HCT116 (cell line): ENCODE data around the gene CLTC. TPM values are rescaled to one million over a fixed set of nuclear protein-coding genes. Genes with fewer than 3 reads are reported as not detected.
A peak's percentile ranks its signal among the peaks of the same experiment; 100 is the strongest.

Source experiments
- ATAC-seq: fragments of 200-7000 bp; cut with Tn5 transposase; 2 replicates; pipeline ENCODE4 v1.9.1; 2020; ENCODE audit warnings: mild to moderate bottlenecking, moderate library complexity
- BruUV-seq: library from RNA; stranded (reverse); fragments of 400-500 nt; replicated peaks from 2 replicates; lab custom pipeline; 2021; lab: Mats Ljungman, UMichigan
- CTCF ChIA-PET: fragments of 300-600 bp; sonication (Branson Sonifier 250); formaldehyde crosslinking; loops from one replicate; lab custom pipeline; 2021; ENCODE audit warnings: antibody characterized with exemption; lab: Charles Lee
- POLR2A ChIA-PET: fragments of 300-600, 350-600 bp; sonication (Branson Sonifier 250); formaldehyde crosslinking; loops from one replicate; lab custom pipeline; 2021; ENCODE audit warnings: antibody characterized with exemption; lab: Charles Lee
- RAD21 ChIA-PET, 2 experiments: fragments of 300-600 bp; sonication (Branson Sonifier 250); formaldehyde crosslinking; loops; one replicate each; lab custom pipeline; 2023; ENCODE audit warnings: low total read pairs in 2 of 2; ENCODE audit not compliant: uncharacterized antibody in 2 of 2, unreplicated experiment in 2 of 2, low non-redundant PET in 1 of 2; lab: Charles Lee
- DNase-seq: peaks from one replicate; pipeline ENCODE4 v3.0.0-alpha.2; 2010; ENCODE audit warnings: low read depth, low spot score
- H2AFZ ChIP-seq: fragments of 200-600 bp; shearing (Covaris generic), sonication (generic); 2 replicates; pipeline ENCODE4 v1.6.1; 2017; ENCODE audit warnings: low read depth, mixed run types, mixed read lengths, antibody characterized with exemption, low read length; ENCODE audit not compliant: poor library complexity, severe bottlenecking
- H3K27ac ChIP-seq: 2 replicates; pipeline ENCODE4 v1.5.1; 2012; ENCODE audit warnings: low read depth, low read length
- H3K27me3 ChIP-seq: fragments of 200-600 bp; sonication (generic); 2 replicates; pipeline ENCODE4 v1.6.1; 2016; ENCODE audit warnings: mixed run types, low read length, mixed read lengths; ENCODE audit not compliant: insufficient read depth
- H3K36me3 ChIP-seq, 2 experiments: fragments of 200-500 bp in 1 of 2; fragments of 200-600 bp in 1 of 2; sonication (Bioruptor generic) in 1 of 2; sonication (generic) in 1 of 2; 2 replicates each; pipeline versions ENCODE4 v1.5.1 to v1.6.1; 2014 to 2016; ENCODE audit warnings: low read length in 2 of 2, inconsistent platforms in 1 of 2, mixed read lengths in 1 of 2, mixed run types in 1 of 2; ENCODE audit not compliant: insufficient read depth in 2 of 2, control insufficient read depth in 1 of 2
- H3K4me1 ChIP-seq, 2 experiments: fragments of 200-600 bp in 1 of 2; sonication (generic) in 1 of 2; 2 replicates each; pipeline versions ENCODE4 v1.5.1 to v1.6.1; 2012 to 2017; ENCODE audit warnings: low read length in 2 of 2, inconsistent platforms in 1 of 2, mild to moderate bottlenecking in 1 of 2, mixed read lengths in 1 of 2, mixed run types in 1 of 2, moderate library complexity in 1 of 2; ENCODE audit not compliant: insufficient read depth in 2 of 2, control insufficient read depth in 1 of 2
- H3K4me2 ChIP-seq: fragments of 200-600 bp; sonication (generic); 2 replicates; pipeline ENCODE4 v1.6.1; 2017; ENCODE audit warnings: mixed run types, low read length, mixed read lengths
- H3K4me3 ChIP-seq, 2 experiments: fragments of 200-600 bp in 1 of 2; sonication (generic) in 1 of 2; replicated peaks in 1 of 2; 2 replicates each; pipeline ENCODE4 v1.5.1; 2011 to 2016; ENCODE audit warnings: low read length in 2 of 2, control low read depth in 1 of 2, low read depth in 1 of 2, mild to moderate bottlenecking in 1 of 2, mixed read lengths in 1 of 2, mixed run types in 1 of 2
- H3K79me2 ChIP-seq: fragments of 200-600 bp; sonication (generic); 2 replicates; pipeline ENCODE4 v1.6.1; 2017; ENCODE audit warnings: mild to moderate bottlenecking, mixed run types, low read length, moderate library complexity, mixed read lengths; ENCODE audit not compliant: insufficient read depth
- H3K9ac ChIP-seq: fragments of 200-600 bp; sonication (generic); 2 replicates; pipeline ENCODE4 v1.6.1; 2016; ENCODE audit warnings: low read length, mixed read lengths
- H3K9me2 ChIP-seq: fragments of 200-600 bp; sonication (generic), shearing (Covaris generic); 2 replicates; pipeline ENCODE4 v1.6.1; 2017; ENCODE audit warnings: mixed run types, mild to moderate bottlenecking, moderate library complexity; ENCODE audit not compliant: insufficient read depth
- H3K9me3 ChIP-seq, 2 experiments: fragments of 200-500 bp in 1 of 2; fragments of 200-600 bp in 1 of 2; sonication (Bioruptor generic) in 1 of 2; sonication (generic) in 1 of 2; 2 replicates each; pipeline ENCODE4 v1.6.1; 2014 to 2017; ENCODE audit warnings: low read length in 2 of 2, mixed read lengths in 2 of 2, inconsistent platforms in 1 of 2, low read depth in 1 of 2, mild to moderate bottlenecking in 1 of 2, mixed run types in 1 of 2, moderate library complexity in 1 of 2; ENCODE audit not compliant: control insufficient read depth in 1 of 2, insufficient read depth in 1 of 2
- H4K20me1 ChIP-seq: fragments of 200-600 bp; sonication (generic), shearing (Covaris generic); 2 replicates; pipeline ENCODE4 v1.6.1; 2017; ENCODE audit warnings: mixed run types, mild to moderate bottlenecking, moderate library complexity; ENCODE audit not compliant: insufficient read depth
- CBX3 ChIP-seq: IDR thresholded peaks from 2 replicates; pipeline ENCODE4 v1.6.1; 2012; ENCODE audit warnings: low read depth
- CEBPB ChIP-seq: IDR thresholded peaks from 2 replicates; pipeline ENCODE4 v1.6.1; 2012; ENCODE audit warnings: low read depth
- EGR1 ChIP-seq: IDR thresholded peaks from 2 replicates; pipeline ENCODE4 v1.6.1; 2012; ENCODE audit warnings: low read depth
- ELF1 ChIP-seq: IDR thresholded peaks from 2 replicates; pipeline ENCODE4 v1.6.1; 2012; ENCODE audit warnings: low read depth, borderline replicate concordance
- EZH2phosphoT487 ChIP-seq: fragments of 200-600 bp; IDR thresholded peaks from 2 replicates; pipeline ENCODE4 v1.6.1; 2018; ENCODE audit warnings: antibody characterized with exemption, borderline replicate concordance
- JUND ChIP-seq: IDR thresholded peaks from 2 replicates; pipeline ENCODE4 v1.6.1; 2012
- POLR2A ChIP-seq: IDR thresholded peaks from 2 replicates; pipeline ENCODE4 v1.7.0; 2011; ENCODE audit warnings: borderline replicate concordance; ENCODE audit not compliant: insufficient read depth, insufficient read length; ENCODE audit errors: extremely low read depth
- POLR2AphosphoS5 ChIP-seq: IDR thresholded peaks from 2 replicates; pipeline ENCODE4 v1.6.1; 2011; ENCODE audit warnings: mild to moderate bottlenecking, low read depth, low read length, moderate library complexity
- SIN3A ChIP-seq: IDR thresholded peaks from 2 replicates; pipeline ENCODE4 v1.6.1; 2012; ENCODE audit warnings: low read depth
- SP1 ChIP-seq: IDR thresholded peaks from 2 replicates; pipeline ENCODE4 v1.6.1; 2012; ENCODE audit warnings: low read depth
- TCF7L2 ChIP-seq: IDR thresholded peaks from 2 replicates; pipeline ENCODE4 v1.7.0; 2011; ENCODE audit warnings: borderline replicate concordance, inconsistent platforms; ENCODE audit not compliant: insufficient read depth, insufficient read length; ENCODE audit errors: extremely low read depth
- YY1 ChIP-seq: IDR thresholded peaks from 2 replicates; pipeline ENCODE4 v1.6.1; 2011; ENCODE audit warnings: low read length, low read depth, moderate library complexity, mild to moderate bottlenecking; ENCODE audit not compliant: insufficient replicate concordance; ENCODE audit errors: extremely low read depth
- intact Hi-C: fragments of 100-400 bp; cut with micrococcal nuclease; formaldehyde crosslinking; loops from 2 replicates; pipeline ENCODE4 v1.10.0; 2022
- total RNA-seq: library from RNA; stranded (reverse); gene quantifications from one replicate; pipeline ENCODE4 v1.2.1, GENCODE V29; 2021; ENCODE audit not compliant: unreplicated experiment
- TF ChIP-seq, protein P1 (sequence below), 3 experiments: fragments of 200-600 bp in 1 of 3; sonication (generic) in 1 of 3; IDR thresholded peaks in 2 of 3; conservative IDR thresholded peaks in 1 of 3; 2 replicates each; pipeline ENCODE4 v1.5.1; 2012 to 2017; ENCODE audit warnings: low read depth in 2 of 3, low read length in 2 of 3, antibody characterized with exemption in 1 of 3, borderline replicate concordance in 1 of 3, control low read depth in 1 of 3, mild to moderate bottlenecking in 1 of 3, mixed read lengths in 1 of 3, mixed run types in 1 of 3, moderate library complexity in 1 of 3; ENCODE audit not compliant: insufficient read depth in 1 of 3
- TF ChIP-seq, protein P2 (sequence below): IDR thresholded peaks from 2 replicates; pipeline ENCODE4 v1.6.1; 2011; ENCODE audit warnings: mild to moderate bottlenecking, low read length, moderate library complexity; ENCODE audit not compliant: insufficient replicate concordance; ENCODE audit errors: extremely low read depth
- TF ChIP-seq, protein P3 (sequence below): IDR thresholded peaks from 2 replicates; pipeline ENCODE4 v1.6.1; 2012; ENCODE audit warnings: low read depth
- TF ChIP-seq, protein P4 (sequence below): IDR thresholded peaks from 2 replicates; pipeline ENCODE4 v1.6.1; 2012
- TF ChIP-seq, protein P5 (sequence below): IDR thresholded peaks from 2 replicates; pipeline ENCODE4 v1.6.1; 2012

Gene CLTC
- total RNA-seq, 1 experiment from 2014 or later: 351 TPM

DNA sequence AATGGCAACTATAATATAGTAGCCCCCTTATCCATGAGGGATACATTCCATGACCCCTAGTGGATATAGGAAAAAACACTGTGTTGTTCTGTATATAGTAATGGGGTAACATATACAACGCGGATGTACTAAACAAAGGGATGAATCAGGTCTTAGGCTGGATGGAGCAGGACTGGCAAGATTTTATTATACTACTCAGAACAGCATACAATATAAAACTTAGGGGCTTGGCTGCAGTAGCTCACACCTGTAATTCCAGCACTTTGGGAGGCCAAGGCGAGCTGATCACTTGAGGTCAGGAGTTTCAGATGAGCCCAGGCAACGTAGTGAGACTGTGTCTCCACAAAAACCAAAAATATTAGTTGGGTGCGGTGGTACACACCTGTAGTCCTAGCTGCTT lies 114.5 kb downstream of the CLTC start:
- intact Hi-C loops: no loop called here
- Histone ChIP-seq H3K4me2 (no peak overlapping the region), H3K4me1 (peaks cover 4 to 6% of the 10 kb centered on the region in 2 experiments; a peak in 3 of 4 replicates), H3K9me2 (no peaks in the 10 kb centered on the region), H3K36me3 (peaks cover 6 to 12% of the 10 kb centered on the region in 2 experiments; a peak in 2 of 4 replicates), H3K27me3 (no peaks in the 10 kb centered on the region), H4K20me1 (no peaks in the 10 kb centered on the region; the same call in 1 of the 2 replicates), H2AFZ (no peak overlapping the region), H3K27ac (no peak overlapping the region), H3K9ac (no peak overlapping the region), H3K79me2 (peaks cover 42% of the 10 kb centered on the region), H3K9me3 (no peaks in the 10 kb centered on the region), H3K4me3 (no peak overlapping the region)
- no peak for TF ChIP-seq POLR2AphosphoS5
- TF ChIP-seq, protein P1, sequence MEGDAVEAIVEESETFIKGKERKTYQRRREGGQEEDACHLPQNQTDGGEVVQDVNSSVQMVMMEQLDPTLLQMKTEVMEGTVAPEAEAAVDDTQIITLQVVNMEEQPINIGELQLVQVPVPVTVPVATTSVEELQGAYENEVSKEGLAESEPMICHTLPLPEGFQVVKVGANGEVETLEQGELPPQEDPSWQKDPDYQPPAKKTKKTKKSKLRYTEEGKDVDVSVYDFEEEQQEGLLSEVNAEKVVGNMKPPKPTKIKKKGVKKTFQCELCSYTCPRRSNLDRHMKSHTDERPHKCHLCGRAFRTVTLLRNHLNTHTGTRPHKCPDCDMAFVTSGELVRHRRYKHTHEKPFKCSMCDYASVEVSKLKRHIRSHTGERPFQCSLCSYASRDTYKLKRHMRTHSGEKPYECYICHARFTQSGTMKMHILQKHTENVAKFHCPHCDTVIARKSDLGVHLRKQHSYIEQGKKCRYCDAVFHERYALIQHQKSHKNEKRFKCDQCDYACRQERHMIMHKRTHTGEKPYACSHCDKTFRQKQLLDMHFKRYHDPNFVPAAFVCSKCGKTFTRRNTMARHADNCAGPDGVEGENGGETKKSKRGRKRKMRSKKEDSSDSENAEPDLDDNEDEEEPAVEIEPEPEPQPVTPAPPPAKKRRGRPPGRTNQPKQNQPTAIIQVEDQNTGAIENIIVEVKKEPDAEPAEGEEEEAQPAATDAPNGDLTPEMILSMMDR (IDR thresholded peaks at IDR 0.05 in 2 of 3, conservative IDR thresholded peaks at IDR 0.05 in 1 of 3; ENCODE audit: borderline replicate concordance in 1 of 3, insufficient read depth in 1 of 3, low read depth in 2 of 3, low read length in 2 of 3): no peak
- TF ChIP-seq, protein P2, sequence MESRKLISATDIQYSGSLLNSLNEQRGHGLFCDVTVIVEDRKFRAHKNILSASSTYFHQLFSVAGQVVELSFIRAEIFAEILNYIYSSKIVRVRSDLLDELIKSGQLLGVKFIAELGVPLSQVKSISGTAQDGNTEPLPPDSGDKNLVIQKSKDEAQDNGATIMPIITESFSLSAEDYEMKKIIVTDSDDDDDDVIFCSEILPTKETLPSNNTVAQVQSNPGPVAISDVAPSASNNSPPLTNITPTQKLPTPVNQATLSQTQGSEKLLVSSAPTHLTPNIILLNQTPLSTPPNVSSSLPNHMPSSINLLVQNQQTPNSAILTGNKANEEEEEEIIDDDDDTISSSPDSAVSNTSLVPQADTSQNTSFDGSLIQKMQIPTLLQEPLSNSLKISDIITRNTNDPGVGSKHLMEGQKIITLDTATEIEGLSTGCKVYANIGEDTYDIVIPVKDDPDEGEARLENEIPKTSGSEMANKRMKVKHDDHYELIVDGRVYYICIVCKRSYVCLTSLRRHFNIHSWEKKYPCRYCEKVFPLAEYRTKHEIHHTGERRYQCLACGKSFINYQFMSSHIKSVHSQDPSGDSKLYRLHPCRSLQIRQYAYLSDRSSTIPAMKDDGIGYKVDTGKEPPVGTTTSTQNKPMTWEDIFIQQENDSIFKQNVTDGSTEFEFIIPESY: no peak
- TF ChIP-seq, protein P3, sequence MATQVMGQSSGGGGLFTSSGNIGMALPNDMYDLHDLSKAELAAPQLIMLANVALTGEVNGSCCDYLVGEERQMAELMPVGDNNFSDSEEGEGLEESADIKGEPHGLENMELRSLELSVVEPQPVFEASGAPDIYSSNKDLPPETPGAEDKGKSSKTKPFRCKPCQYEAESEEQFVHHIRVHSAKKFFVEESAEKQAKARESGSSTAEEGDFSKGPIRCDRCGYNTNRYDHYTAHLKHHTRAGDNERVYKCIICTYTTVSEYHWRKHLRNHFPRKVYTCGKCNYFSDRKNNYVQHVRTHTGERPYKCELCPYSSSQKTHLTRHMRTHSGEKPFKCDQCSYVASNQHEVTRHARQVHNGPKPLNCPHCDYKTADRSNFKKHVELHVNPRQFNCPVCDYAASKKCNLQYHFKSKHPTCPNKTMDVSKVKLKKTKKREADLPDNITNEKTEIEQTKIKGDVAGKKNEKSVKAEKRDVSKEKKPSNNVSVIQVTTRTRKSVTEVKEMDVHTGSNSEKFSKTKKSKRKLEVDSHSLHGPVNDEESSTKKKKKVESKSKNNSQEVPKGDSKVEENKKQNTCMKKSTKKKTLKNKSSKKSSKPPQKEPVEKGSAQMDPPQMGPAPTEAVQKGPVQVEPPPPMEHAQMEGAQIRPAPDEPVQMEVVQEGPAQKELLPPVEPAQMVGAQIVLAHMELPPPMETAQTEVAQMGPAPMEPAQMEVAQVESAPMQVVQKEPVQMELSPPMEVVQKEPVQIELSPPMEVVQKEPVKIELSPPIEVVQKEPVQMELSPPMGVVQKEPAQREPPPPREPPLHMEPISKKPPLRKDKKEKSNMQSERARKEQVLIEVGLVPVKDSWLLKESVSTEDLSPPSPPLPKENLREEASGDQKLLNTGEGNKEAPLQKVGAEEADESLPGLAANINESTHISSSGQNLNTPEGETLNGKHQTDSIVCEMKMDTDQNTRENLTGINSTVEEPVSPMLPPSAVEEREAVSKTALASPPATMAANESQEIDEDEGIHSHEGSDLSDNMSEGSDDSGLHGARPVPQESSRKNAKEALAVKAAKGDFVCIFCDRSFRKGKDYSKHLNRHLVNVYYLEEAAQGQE: no peak
- TF ChIP-seq POLR2A: no peak
- no peak for TF ChIP-seq EGR1
- no peak for TF ChIP-seq EZH2phosphoT487
- no peak for TF ChIP-seq YY1
- no peak for TF ChIP-seq CEBPB
- no peak for TF ChIP-seq SP1
- TF ChIP-seq JUND: no peak
- no peak for TF ChIP-seq ELF1
- TF ChIP-seq TCF7L2: no peak
- TF ChIP-seq, protein P4, sequence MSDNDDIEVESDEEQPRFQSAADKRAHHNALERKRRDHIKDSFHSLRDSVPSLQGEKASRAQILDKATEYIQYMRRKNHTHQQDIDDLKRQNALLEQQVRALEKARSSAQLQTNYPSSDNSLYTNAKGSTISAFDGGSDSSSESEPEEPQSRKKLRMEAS: no peak
- no peak for TF ChIP-seq CBX3
- TF ChIP-seq, protein P5, sequence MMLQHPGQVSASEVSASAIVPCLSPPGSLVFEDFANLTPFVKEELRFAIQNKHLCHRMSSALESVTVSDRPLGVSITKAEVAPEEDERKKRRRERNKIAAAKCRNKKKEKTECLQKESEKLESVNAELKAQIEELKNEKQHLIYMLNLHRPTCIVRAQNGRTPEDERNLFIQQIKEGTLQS: no peak
- no peak for TF ChIP-seq SIN3A
- CTCF ChIA-PET: interaction anchor here (1.5 to 1.6 kb wide), 2 partner anchors 18 to 46 kb away, joined by 3 read pairs; no protein-coding TSS in a partner anchor
- RAD21 ChIA-PET: no interaction called here
- no TSS peak for BruUV-seq
- POLR2A ChIA-PET: interaction anchor here (0.7 kb wide), 1 partner anchor 27 kb away, joined by 3 read pairs; the partner anchor contains the start of genes PTRH2 and VMP1
- 0 out of 2 replicates have a peak, but pooled peaks have one; percentile 32 for ATAC-seq
- DNase-seq: no peak
